Activated T-helper 1 cell treated with anti-CD3 and anti-CD28 coated beads, Interleukin-2, amount 50 U/mL, for 16 hours (primary cell): ENCODE results near the gene IFRD2.
"Not testable (repeated sequence)": the region's sequence is repeated elsewhere in the genome, so short reads cannot be mapped to it uniquely, and the experiment has no call there.

Experiments used
- DNase-seq, 2 donors: peaks; one replicate each; pipeline ENCODE4 v3.0.0-alpha.2; 2020; ENCODE audit warnings: low read depth in 1 of 2, low spot score in 1 of 2

The IFRD2 gene

DNA sequence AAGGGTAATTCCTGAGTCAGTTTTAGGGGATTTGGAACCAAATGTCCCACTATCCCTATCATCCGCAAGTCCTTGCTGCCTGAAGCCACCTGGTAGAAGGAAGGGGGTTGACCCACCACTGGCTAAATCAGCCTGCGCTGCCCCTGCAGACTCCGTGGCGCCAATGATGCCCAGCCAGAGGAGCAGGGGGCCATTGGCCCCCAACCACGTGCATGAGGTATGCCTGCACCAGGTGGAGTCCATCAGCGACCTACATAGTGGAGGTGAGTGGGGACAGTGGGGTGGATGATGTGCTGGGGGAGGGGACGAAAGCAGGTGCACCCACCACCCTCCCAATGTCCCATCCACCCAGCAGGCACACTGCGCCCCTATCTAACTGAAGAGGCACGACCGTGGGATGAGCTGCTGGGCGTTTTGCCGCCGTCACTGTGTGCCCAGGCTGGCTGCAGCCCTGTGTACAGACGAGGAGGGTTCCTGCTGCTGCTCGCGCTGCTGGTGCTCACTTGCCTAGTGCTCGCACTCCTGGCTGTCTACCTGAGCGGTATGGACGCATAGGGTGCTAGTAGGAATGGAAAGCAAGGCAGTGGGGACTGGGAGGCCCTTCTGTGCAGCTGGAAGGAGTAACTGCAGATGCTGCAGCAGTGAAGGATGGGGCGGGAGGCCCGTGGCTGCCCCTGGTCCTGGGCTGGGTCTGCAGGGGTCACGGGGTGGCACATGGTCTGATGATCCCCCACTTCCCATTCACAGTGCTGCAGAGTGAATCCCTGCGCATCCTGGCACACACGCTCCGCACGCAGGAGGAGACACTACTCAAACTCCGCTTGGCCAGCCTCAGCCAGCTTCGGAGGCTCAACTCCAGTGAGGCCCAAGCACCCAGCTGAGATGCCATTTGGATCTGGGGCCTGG lies 5.7 kb downstream of the IFRD2 start:
- DNase-seq: no peak

DNA sequence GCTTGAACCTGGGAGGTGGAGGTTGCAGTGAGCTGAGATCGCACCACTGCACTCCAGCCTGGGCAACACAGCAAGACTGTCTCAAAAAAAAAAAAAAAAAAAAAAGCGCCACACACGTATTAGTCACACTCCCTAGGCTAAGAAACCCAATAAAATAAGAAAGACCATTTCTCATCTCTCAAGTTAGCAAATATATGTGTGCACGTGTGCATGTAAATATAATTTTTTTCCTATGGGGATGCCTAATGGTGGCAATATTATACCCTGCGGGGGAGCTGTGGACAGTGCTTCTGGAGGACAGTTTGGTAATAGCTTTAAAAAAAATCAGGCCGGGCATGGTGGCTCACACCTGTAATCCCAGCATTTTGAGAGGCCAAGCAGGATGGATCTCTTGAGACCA lies 8.1 kb downstream of the IFRD2 start:
- not testable (repeated sequence) for DNase-seq

DNA sequence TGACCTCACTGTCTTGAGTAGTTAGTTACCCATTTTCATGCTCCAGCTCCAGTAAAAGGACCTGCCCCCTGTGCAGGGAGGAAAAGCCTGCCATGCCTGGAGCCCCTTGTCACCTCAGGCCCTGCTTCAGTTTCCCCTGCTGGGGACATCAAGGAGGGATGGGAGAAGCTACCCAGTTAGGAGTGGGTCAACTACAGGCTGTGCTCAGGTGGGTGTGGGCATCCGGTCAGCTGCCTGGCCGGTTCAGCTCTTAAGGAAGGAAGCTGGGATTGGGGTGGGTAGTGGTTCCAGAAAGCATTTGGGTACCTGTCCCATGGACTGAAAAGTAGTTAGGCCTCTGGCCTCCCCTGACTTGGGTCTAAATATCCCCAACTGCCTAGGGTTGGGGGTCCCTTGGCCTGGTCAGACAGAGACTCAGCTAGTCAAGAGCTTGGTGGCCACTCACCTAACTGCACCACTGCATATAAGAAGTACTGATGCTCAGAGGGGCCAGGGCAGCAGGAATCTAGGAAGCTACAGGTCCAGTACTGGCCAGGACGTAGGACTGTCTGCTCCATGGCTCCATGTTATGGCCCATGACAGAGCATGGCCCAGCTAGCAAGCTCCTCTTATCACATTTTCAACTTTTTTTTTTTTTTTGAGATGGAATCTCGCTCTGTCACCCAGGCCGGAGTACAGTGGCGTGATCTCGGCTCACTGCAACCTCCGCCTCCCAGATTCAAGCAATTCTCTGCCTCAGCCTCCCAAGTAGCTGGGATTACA lies 12.8 kb downstream of the IFRD2 start:
- DNase-seq: no peak

DNA sequence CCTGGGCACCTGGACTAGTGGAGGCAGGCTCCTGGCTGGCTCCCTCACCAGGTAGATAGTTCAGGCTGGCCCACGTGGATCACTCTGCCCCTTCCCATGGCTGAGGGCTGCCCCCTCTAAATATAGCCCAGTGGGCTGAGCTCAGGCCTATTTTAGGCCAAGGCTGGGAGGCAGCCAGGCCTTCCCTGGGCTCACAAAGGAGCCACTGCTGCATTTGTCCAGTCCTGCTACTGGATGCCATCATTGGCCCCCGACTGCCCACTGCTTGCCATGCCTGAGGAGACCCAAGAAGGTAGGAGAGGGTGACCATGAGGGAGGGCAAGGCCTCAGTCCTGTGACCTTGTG lies 13.4 kb downstream of the IFRD2 start, which contains the start of gene LSMEM2:
Gene LSMEM2, plus strand, starts transcription at position 208 of the 345 bp plus-strand sequence. Its CDS starts 27 bp downstream, at position 235.
- DNase-seq: no peak

DNA sequence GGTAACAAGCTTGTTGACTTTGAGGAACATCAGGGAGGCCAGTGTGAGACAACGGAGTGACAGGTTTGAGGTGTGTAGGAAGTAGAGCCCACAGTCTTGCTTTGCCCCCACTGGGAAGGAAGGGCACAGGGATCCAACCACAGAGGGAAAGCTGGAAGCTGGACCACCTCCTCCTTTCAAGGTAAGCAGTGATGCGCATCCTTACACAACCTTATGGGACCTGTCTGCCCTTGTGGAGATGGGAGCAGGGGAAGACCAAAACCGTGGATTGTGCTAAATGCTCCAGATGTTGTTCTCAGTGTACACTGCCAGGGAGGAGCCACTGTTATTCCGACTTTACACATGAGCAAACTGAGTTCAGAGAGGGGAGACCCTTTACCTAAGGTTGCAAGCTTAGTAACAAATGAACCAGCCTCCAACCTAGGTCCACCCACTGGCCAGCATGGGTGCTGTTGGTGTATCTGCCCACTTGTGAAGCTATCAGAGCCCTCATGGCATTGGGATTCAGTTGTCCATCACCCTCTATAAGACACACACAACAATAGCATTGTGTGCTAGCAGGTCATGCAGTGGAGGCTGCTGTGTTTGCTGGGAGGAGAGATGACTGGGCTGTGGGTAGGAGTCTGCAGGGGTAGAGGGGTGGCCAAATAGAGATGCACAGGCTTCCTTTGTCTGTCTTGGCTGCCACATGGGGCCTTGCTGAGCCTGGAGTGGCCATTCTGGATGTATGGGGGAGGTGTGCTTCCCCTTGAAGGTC lies 13.9 kb downstream of the IFRD2 start:
- DNase-seq: no peak

DNA sequence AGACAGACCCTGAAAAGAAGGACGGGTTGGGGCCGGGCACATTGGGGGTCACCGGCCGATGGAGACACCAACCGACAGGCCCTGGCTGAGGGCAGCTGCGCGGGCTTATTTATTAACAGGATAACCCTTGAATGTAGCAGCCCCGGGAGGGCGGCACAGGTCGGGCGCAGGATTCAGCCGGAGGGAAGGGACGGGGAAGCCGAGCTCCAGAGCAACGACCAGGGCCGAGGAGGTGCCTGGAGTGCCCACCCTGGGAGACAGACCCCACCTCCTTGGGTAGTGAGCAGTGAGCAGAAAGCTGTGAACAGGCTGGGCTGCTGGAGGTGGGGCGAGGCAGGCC lies 15.5 kb downstream of the IFRD2 start:
- DNase-seq: no peak

DNA sequence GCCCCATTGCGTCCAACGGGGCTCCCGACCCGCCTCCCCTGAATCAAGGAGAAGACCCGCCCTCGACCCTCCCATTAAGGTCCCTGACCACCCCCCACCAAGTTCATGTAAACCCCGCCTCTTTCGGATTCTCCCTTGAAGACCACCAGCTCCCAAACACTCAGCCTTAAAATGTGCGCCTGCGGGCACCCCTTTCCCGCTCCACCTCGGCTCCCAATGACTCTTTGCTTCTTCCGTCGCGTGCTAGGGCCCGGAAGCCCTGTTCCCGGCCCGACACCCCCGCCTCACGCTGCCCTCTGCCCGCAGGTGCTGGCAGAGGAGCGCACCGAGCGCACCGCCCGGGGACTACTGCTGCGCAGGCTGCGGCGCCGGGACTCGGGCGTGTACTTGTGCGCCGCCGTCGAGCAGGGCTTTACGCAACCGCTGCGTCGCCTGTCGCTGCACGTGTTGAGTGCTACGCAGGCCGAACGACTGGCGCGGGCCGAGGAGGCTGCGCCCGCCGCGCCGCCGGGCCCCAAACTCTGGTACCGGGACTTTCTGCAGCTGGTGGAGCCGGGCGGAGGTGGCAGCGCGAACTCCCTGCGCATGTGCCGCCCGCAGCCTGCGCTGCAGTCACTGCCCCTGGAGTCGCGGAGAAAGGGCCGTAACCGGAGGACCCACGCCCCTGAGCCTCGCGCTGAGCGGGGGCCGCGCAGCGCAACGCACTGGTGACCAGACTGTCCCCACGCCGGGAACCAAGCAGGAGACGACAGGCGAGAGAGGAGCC lies 16.1 kb downstream of the IFRD2 start:
- no peak for DNase-seq

DNA sequence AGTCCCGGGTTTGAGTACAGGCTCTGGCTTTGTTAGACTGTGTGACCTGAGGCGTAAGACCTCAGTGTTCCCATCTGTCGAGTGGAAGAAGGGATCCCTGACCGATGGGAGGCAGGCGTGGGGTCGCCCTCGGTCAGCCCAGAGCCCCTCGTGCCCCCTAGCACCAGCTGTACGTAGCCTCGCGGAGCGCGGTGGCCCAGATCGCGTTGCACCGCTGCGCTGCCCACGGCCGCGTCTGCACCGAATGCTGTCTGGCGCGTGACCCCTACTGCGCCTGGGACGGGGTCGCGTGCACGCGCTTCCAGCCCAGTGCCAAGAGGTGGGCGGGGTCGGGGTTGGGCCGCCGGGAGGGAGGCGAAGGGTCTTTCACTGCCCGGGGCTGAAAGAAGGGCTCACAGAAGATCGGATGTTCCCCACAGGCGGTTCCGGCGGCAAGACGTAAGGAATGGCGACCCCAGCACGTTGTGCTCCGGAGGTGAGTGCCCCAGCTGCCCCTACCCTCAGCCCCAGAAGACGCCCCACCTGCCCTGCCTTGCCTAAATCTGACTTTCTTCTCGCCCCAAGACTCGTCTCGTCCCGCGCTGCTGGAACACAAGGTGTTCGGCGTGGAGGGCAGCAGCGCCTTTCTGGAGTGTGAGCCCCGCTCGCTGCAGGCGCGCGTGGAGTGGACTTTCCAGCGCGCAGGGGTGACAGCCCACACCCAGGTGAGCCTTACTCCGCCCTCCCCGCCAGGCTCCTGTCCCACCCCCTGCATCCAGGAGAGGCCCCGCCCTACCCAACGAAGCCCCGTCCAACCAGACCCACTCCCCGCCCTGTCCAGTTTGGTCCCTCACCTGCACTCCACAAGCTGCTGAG lies 16.9 kb downstream of the IFRD2 start:
- no peak for DNase-seq

DNA sequence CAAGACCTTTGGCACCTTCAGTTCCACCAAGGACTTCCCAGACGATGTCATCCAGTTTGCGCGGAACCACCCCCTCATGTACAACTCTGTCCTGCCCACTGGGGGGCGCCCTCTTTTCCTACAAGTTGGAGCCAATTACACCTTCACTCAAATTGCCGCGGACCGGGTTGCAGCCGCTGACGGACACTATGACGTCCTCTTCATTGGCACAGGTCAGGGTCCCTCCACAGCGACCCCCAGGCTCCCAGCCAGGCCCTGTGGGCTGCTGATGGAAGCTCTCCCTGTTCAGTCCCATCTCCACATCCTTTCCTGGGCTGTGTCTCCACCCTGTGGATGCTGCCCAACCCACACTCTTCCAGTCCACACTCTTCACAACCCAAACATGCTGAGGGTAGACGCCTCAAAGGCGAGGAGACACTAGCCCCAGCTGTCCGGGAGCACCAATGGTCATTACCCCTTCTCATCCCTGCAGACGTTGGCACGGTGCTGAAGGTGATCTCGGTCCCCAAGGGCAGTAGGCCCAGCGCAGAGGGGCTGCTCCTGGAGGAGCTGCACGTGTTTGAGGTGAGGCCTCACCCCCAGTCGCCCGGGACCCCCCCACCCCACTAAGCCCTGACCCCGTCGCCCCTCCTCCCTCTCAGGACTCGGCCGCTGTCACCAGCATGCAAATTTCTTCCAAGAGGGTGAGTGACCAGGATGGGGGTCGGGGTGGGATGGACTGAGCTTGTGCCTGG lies 17.7 kb downstream of the IFRD2 start:
- peak; percentile 43 to 56 for DNase-seq

DNA sequence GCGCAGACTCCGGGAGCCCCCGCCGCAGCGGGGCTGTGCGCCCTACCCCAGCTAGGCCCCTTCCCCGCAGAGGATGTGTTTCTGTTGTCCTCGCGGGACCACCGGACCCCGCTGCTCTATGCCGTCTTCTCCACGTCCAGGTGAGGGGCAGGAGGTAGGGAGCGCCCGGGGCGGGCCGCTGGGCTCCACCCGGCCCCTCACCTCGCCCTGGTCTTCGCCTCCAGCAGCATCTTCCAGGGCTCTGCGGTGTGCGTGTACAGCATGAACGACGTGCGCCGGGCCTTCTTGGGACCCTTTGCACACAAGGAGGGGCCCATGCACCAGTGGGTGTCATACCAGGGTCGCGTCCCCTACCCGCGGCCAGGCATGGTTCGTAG lies 18.6 kb downstream of the IFRD2 start:
- DNase-seq: no peak

DNA sequence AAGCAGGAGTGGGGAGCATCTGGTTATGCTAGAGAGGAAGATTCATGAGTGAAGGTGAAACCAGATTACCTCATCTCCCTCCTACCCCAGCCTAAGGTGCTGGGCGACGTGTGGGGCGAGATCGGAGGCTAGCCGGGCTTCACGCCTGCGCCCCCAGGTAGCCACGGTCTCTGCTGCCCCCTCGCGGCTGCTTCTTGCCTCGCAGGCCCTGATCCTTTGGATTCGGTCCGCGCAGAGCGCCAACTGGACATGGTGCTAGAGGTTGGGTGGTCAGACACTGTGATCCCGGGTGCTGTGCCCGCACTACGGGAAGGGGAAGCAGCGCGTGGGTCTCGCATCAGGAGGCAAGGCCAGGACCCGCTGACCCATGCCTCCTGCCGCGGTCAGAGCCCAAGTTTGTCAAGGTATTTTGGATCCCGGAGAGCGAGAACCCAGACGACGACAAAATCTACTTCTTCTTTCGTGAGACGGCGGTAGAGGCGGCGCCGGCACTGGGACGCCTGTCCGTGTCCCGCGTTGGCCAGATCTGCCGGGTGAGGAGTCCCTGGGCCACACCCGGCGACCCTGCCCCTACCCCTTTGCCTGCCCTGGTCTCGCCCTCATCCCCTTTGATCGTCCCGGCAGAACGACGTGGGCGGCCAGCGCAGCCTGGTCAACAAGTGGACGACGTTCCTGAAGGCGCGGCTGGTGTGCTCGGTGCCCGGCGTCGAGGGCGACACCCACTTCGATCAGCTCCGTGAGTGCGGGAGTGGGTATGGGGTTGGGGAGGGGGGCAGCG lies 19.1 kb downstream of the IFRD2 start:
- peak; percentile 79 to 88 for DNase-seq

DNA sequence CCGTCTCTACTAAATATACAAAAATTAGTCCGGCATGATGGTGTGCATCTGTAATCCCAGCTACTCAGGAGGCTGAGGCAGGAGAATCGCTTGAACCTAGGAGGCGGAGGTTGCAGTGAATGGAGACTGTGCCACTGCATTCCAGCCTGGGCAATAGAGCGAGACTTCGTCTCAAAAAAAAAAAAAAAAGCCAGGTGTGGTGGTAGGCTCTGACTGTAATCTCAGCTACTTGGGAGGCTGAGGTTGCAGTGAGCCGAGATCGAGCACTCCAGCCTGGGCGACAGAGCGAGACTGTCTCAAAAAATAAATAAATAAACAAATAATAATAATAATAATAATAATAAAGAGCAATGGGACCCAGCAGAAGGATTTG lies 19.7 kb downstream of the IFRD2 start:
- DNase-seq: not testable (repeated sequence)

DNA sequence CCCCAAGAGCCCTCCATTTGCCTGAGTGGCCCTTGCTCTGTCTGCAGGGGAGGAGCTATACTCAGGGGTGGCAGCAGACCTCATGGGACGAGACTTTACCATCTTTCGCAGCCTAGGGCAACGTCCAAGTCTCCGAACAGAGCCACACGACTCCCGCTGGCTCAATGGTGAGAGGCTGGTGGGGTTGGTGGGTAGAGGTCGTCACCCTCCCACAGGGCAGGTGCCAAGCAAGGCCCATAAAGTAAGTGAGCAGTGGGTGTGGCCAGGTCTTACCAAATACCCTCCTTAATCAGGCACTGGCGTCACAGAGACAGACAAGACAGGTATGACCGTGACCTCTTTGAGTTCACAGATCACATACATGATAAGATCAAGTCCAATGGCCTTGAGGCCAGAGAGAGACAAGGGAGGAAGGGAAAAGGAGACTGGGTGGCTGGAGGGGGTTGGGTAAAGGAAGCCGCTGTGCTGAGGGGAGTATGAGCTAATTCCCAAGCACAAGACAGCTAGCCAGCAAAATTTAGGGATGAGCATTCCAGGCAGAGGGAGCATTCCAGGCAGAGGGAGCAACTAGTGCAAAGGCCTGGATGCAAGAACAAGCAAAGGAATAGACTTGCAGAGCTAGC lies 20.8 kb downstream of the IFRD2 start:
- no peak for DNase-seq

DNA sequence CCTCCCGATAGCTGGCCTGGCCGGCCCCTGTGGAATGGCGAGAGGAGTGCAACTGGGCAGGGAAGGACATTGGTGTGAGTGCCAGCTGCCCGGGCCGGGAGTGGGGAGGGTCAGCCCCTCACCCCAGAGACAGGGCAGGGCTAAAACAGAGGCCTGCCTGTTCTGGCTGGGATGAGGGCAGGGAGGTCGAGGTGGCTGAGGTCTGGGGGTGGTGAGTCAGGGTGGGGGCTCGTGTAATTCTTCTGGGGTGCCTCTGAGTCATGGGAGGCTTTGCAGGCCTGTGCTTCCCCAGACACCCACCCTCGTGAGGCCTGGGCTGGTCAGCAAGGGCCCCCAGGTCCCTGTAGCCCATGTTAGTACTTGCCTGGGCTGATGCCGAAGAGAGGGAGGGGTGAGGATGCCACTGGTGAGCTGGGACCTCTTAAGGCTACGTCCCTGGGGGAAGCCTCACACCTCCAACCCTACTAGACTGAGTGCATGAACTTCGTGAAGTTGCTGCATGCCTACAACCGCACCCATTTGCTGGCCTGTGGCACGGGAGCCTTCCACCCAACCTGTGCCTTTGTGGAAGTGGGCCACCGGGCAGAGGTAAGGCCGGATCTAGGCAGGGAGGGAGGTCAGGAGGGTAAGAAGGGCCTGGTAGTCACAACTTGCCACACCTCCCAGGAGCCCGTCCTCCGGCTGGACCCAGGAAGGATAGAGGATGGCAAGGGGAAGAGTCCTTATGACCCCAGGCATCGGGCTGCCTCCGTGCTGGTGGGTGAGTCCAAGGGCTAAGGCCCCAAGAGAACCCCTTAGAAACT lies 21.6 kb downstream of the IFRD2 start:
- DNase-seq: no peak

DNA sequence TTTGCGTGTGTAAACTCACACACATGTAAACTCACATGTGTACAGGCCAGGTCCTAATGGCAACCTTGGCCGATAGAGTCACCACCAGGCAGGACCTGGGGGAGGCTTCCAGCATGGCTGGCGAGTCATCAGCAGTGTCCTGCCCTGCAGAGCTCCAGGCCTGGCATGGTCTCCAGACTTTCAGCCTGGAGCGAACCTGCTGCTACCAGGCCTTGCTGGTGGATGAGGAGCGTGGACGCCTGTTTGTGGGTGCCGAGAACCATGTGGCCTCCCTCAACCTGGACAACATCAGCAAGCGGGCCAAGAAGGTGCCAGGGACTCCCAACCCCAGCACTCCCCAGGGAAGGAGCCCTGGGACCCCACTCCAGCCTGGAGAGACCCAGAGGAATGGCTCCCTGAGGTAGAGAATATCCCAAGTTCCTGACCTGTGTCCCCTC lies 22.2 kb downstream of the IFRD2 start:
- no peak for DNase-seq

DNA sequence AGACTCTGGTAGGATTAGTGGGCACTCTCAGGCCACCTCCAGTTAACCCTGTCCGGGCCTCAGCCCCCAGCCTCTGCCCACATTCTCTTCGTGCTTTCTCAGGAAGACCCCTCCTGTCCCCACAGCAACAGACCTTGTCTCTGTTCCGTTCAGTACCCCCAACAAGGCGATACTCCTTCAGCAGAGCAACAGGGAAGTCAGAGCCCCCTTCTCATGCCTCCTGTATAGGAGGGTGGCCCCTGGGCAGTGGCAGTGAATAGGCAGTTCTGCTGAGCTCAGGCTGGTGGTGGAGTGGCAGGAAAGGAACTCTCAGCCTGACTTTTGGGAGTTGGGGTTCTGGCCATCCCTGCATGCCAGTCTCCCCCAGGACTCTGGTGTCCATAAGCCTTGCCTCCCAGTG lies 22.8 kb downstream of the IFRD2 start:
- DNase-seq: no peak

DNA sequence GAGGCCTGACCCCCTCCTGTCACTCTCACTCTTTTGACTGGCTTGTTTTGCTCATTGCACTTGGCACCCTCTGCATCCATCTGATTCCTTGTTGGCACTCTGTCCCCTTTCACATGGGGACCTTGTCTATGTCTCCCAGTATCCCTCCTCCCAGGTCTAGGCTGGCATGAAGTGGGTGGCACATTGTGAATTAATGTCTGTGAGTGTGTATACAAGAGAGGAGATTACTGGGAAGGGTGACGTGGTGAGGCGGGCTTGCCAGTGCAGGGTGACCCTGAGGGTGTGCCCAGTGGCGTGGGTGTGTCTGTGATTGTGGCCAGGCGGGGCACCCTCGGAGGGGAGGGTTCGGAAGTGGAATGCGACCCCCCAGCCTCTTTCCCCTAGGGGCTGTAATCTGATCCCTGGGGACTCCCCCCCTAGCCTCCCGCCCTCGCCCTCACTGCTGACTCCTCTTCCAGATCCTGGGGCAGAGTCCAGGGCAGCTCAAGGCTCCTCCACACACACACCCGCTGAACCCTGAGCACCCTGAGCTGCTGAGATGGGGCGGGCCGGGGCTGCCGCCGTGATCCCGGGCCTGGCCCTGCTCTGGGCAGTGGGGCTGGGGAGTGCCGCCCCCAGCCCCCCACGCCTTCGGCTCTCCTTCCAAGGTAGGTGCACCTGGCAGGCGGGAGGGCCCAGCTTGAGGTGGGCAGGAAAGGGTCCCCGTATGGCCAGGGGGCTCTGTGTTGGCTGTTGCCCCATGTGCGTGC lies 23.4 kb downstream of the IFRD2 start, which contains the start of gene SEMA3B:
Gene SEMA3B, plus strand, starts transcription at position 445 of the 749 bp plus-strand sequence. Its CDS starts 94 bp downstream, at position 539.
- DNase-seq: no peak
